K562 (cell line): Measurements from ENCODE around the gene GNAI2. TPM values are rescaled to one million over a fixed set of nuclear protein-coding genes. Genes with fewer than 3 reads are reported as not detected.

Source experiments
- ATAC-seq: fragments of 200-7000 bp; cut with Tn5 transposase; 3 replicates; pipeline ENCODE4 v1.9.1; 2020; ENCODE audit warnings: moderate library complexity
- BruUV-seq: library from RNA; stranded (reverse); fragments of 400-500 nt; replicated peaks from 2 replicates; lab custom pipeline; 2021; lab: Mats Ljungman, UMichigan
- CTCF ChIA-PET: fragments of 300-600 bp; formaldehyde crosslinking; extraction: SDS; loops from one replicate; lab custom pipeline; 2021; ENCODE audit warnings: low intra/inter-chr PET ratio; lab: Yijun Ruan, JAX
- POLR2A ChIA-PET: fragments of 300-600, 350-650 bp; sonication (Branson Sonifier 250); formaldehyde crosslinking; extraction: SDS; loops from one replicate; lab custom pipeline; 2021; ENCODE audit warnings: antibody characterized with exemption, inconsistent platforms; lab: Yijun Ruan, JAX
- DNase-seq, 4 experiments: peaks; one replicate each; pipeline versions ENCODE4 v3.0.0 to v3.0.0-alpha.2; 2011 to 2018; ENCODE audit warnings: low spot score in 3 of 4, mixed read lengths in 3 of 4; ENCODE audit errors: extremely low read depth in 1 of 4
- FAIRE-seq: peaks from 2 replicates; lab custom pipeline; 2011; peaks lifted over from hg19 to GRCh38; lab: Jason Lieb, UNC
- H2AFZ ChIP-seq: 2 replicates; pipeline ENCODE4 v1.6.0; 2011; ENCODE audit warnings: low read depth, low read length, control low read depth, inconsistent platforms
- H3K27ac ChIP-seq: fragments of 200-600 bp; 3 replicates; pipeline ENCODE4 v1.8.0; 2011; ENCODE audit warnings: low read depth, mild to moderate bottlenecking, control low read depth, inconsistent platforms, low read length, moderate library complexity, mixed read lengths; ENCODE audit errors: extremely low read depth
- H3K27me3 ChIP-seq, 2 experiments: fragments of 300-600 bp in 1 of 2; 2 replicates in 1 of 2; 3 replicates in 1 of 2; pipeline versions ENCODE4 v1.6.0 to v1.8.0; 2011; ENCODE audit warnings: inconsistent platforms in 2 of 2, low read length in 2 of 2, mild to moderate bottlenecking in 1 of 2, mixed read lengths in 1 of 2, moderate library complexity in 1 of 2; ENCODE audit not compliant: control insufficient read depth in 2 of 2, insufficient read depth in 2 of 2
- H3K36me3 ChIP-seq: fragments of 300-600 bp; 3 replicates; pipeline ENCODE4 v1.8.0; 2011; ENCODE audit warnings: mild to moderate bottlenecking, low read length, inconsistent platforms; ENCODE audit not compliant: control insufficient read depth, insufficient read depth
- H3K4me1 ChIP-seq, 2 experiments: fragments of 200-600 bp in 1 of 2; replicated peaks in 1 of 2; 2 replicates in 1 of 2; 3 replicates in 1 of 2; pipeline versions ENCODE4 v1.5.1 to v1.8.0; 2011; ENCODE audit warnings: inconsistent platforms in 2 of 2, low read length in 2 of 2, mild to moderate bottlenecking in 1 of 2, mixed read lengths in 1 of 2, moderate library complexity in 1 of 2; ENCODE audit not compliant: control insufficient read depth in 2 of 2, insufficient read depth in 2 of 2
- H3K4me2 ChIP-seq: 2 replicates; pipeline ENCODE4 v1.6.1; 2011; ENCODE audit warnings: low read length, control low read depth, inconsistent platforms, mixed read lengths; ENCODE audit not compliant: insufficient read depth
- H3K4me3 ChIP-seq: fragments of 200-600 bp; sonication (generic), shearing (Covaris generic); 2 replicates; pipeline ENCODE4 v1.5.1; 2016; ENCODE audit warnings: control low read depth, inconsistent platforms
- H3K79me2 ChIP-seq: fragments of 200-600 bp; 3 replicates; pipeline ENCODE4 v1.8.0; 2011; ENCODE audit warnings: low read length, inconsistent platforms; ENCODE audit not compliant: control insufficient read depth, insufficient read depth
- H3K9ac ChIP-seq, 2 experiments: 2 replicates each; pipeline versions ENCODE4 v1.6.0 to v1.6.1; 2011; ENCODE audit warnings: low read depth in 2 of 2, low read length in 2 of 2, control low read depth in 1 of 2, inconsistent platforms in 1 of 2, mild to moderate bottlenecking in 1 of 2, mixed read lengths in 1 of 2; ENCODE audit not compliant: insufficient read depth in 1 of 2
- H3K9me1 ChIP-seq: one replicate; pipeline ENCODE4 v1.6.0; 2011; ENCODE audit warnings: inconsistent platforms, mild to moderate bottlenecking, low read length, moderate library complexity; ENCODE audit not compliant: control insufficient read depth, insufficient read depth
- H3K9me3 ChIP-seq: replicated peaks from 2 replicates; pipeline ENCODE4 v1.5.1; 2011; ENCODE audit warnings: low read depth, low read length, inconsistent platforms; ENCODE audit not compliant: control insufficient read depth, insufficient read depth
- H4K20me1 ChIP-seq: replicated peaks from 2 replicates; pipeline ENCODE4 v1.6.1; 2011; ENCODE audit warnings: low read length, inconsistent platforms, mixed read lengths; ENCODE audit not compliant: control insufficient read depth, insufficient read depth
- NR2F6 ChIP-seq: fragments of 450-650 bp; formaldehyde crosslinking; IDR thresholded peaks from 2 replicates; pipeline ENCODE4 v1.4.0; 2020; ENCODE audit warnings: mild to moderate bottlenecking
- POLR2G ChIP-seq: fragments of 200-400 bp; formaldehyde crosslinking; IDR thresholded peaks from 2 replicates; pipeline ENCODE4 v1.6.1; 2017; ENCODE audit warnings: low read depth, mild to moderate bottlenecking, antibody characterized with exemption, low read length, moderate library complexity
- RBFOX2 ChIP-seq: fragments of 200-400 bp; formaldehyde crosslinking; IDR thresholded peaks from 2 replicates; pipeline ENCODE4 v1.6.1; 2017; ENCODE audit warnings: low read depth, mild to moderate bottlenecking, low read length, moderate library complexity
- RBM22 ChIP-seq: fragments of 200-400 bp; formaldehyde crosslinking; IDR thresholded peaks from 2 replicates; pipeline ENCODE4 v1.6.1; 2018; ENCODE audit warnings: low read length, low read depth; ENCODE audit not compliant: poor library complexity, severe bottlenecking
- TRIM24 ChIP-seq, 2 experiments: fragments of 450-650 bp; IDR thresholded peaks; 2 replicates each; pipeline ENCODE4 v1.6.1; 2016
- ZBTB33 ChIP-seq: sonication (generic); formaldehyde crosslinking; IDR thresholded peaks from 2 replicates; pipeline ENCODE4 v1.8.1; 2023; ENCODE audit warnings: mild to moderate bottlenecking, missing genetic modification reagents
- ZNF766 ChIP-seq: fragments of 200-800 bp; sonication (Bioruptor generic); conservative IDR thresholded peaks from 2 replicates; pipeline ENCODE4 v1.6.1; 2016; ENCODE audit warnings: missing genetic modification characterization, missing compliant biosample characterization
- WGBS: fragments of 100-300 bp; shearing (Covaris generic); methylation state at CpG from one replicate; pipeline ENCODE4 v1.1.6; 2016; ENCODE audit warnings: low coverage, mixed read lengths; ENCODE audit not compliant: insufficient coverage; ENCODE audit errors: missing lambda C conversion rate; 5-methylcytosine and 5-hydroxymethylcytosine counted together
- in situ Hi-C: fragments of 300-500 bp; cut with MboI; formaldehyde crosslinking; loops from 4 replicates; pipeline ENCODE4 v1.15.0; 2018; ENCODE audit warnings: inconsistent platforms, mixed read lengths
- intact Hi-C: fragments of 100-400 bp; cut with micrococcal nuclease; formaldehyde crosslinking; loops from 2 replicates; pipeline ENCODE4 v1.14.2; 2022
- polyA plus RNA-seq, 8 experiments: library from polyadenylated mRNA; depleted of rRNA in 4 of 8; stranded (reverse) in 5 of 8; unstranded in 3 of 8; fragments of >200 nt; fragmentation: Nextera tagmentation in 2 of 8; fragmentation: Illumina TruSeq in 1 of 8; extraction: Ambion mirVana in 2 of 8; extraction: Trizol in 1 of 8; gene quantifications; 2 replicates each; pipeline versions ENCODE4 v1.2.1 to v1.2.3, GENCODE V29; 2011 to 2014; ENCODE audit warnings: inconsistent platforms in 1 of 8, missing spikeins in 1 of 8
- total RNA-seq, 7 experiments: library from RNA; depleted of rRNA in 6 of 7; stranded (reverse); fragments of >200 nt in 6 of 7; fragmentation: Illumina TruSeq in 2 of 7; extraction: Trizol in 2 of 7; gene quantifications; 2 replicates each; pipeline versions ENCODE4 v1.2.1 to v1.2.3, GENCODE V29; 2011 to 2021; ENCODE audit warnings: low replicate concordance in 1 of 7

Gene GNAI2
- total and polyA plus RNA-seq, 9 of the 15 experiments (the other 6 are each of a cell fraction or from before 2014, with no cell fraction given) = 1.1 to 72.2 (median 42.7) TPM

GRCh38 chr3:50286322-50287227 lies 50.6 kb downstream of the GNAI2 start:
- FAIRE-seq = no peak
- H3K4me1 ChIP-seq = peaks cover 0 to 34% of the 10 kb centered on the region in 2 experiments; a peak in 3 of 5 replicates
- no peak overlapping the region for H3K4me3 ChIP-seq
- H2AFZ ChIP-seq = no peak overlapping the region
- no peak overlapping the region for H3K27ac ChIP-seq
- TF ChIP-seq ZNF766 (CRISPR knock-in tag) (no peak), NR2F6 (no peak), TRIM24 (IDR thresholded peaks at IDR 0.05) (no peak), RBFOX2 (peak; percentile 68), RBM22 (peak; percentile 35), ZBTB33 (CRISPR knock-in tag) (0 out of 2 replicates have a peak, but pooled peaks have one; percentile 36), POLR2G (peak; percentile 61; the same call in 1 of the 2 replicates)
- no peaks in the 10 kb centered on the region for H3K9me1 ChIP-seq
- peaks cover 49% of the 10 kb centered on the region; the same call in 2 of the 3 replicates for H3K36me3 ChIP-seq
- 84% methylated on average over 19 of the region's 28 CpGs for WGBS
- H4K20me1 ChIP-seq = no peaks in the 10 kb centered on the region
- H3K4me2 ChIP-seq = no peak overlapping the region
- H3K9me3 ChIP-seq = no peaks in the 10 kb centered on the region
- peak overlapping the region in 1 of 2 experiments; percentile 35; a peak in 1 of 4 replicates for H3K9ac ChIP-seq
- no peak for ATAC-seq
- intact Hi-C loops (no loop called here), in situ Hi-C loops (no loop called here)
- POLR2A ChIA-PET = interaction anchor here (0.6 to 1.7 kb wide), 2 partner anchors 10 to 12 kb away, joined by 4 to 8 read pairs; partner anchors contain the start of genes HYAL3 and NAA80
- DNase-seq = no peak
- no peaks in the 10 kb centered on the region for H3K27me3 ChIP-seq
- H3K79me2 ChIP-seq = peaks cover 21% of the 10 kb centered on the region
- CTCF ChIA-PET = no interaction called here
- no TSS peak for BruUV-seq
